Karpas-422 (cell line): ENCODE results near the gene PARS2. TPM values are rescaled to one million over a fixed set of nuclear protein-coding genes. Genes with fewer than 3 reads are reported as not detected.

ENCODE experiments used
- DNase-seq: peaks from one replicate; pipeline ENCODE4 v3.0.0-alpha.2; 2015
- H2AFZ ChIP-seq: fragments of 200-600 bp; sonication (generic); 2 replicates; pipeline ENCODE4 v1.6.1; 2014; ENCODE audit warnings: antibody characterized with exemption, low read length, mixed read lengths
- H3K27ac ChIP-seq: fragments of 200-600 bp; sonication (generic); 2 replicates; pipeline ENCODE4 v1.5.1; 2014; ENCODE audit warnings: mild to moderate bottlenecking, low read length, moderate library complexity
- H3K27me3 ChIP-seq: fragments of 200-600 bp; sonication (generic); 2 replicates; pipeline ENCODE4 v1.6.1; 2014; ENCODE audit warnings: low read length, mixed read lengths
- H3K36me3 ChIP-seq: fragments of 200-600 bp; sonication (generic); 2 replicates; pipeline ENCODE4 v1.6.1; 2014; ENCODE audit warnings: low read length, mixed read lengths; ENCODE audit not compliant: insufficient read depth
- H3K4me1 ChIP-seq: fragments of 200-600 bp; sonication (generic); 2 replicates; pipeline ENCODE4 v1.6.1; 2014; ENCODE audit warnings: mild to moderate bottlenecking, low read length, mixed read lengths
- H3K4me2 ChIP-seq: fragments of 200-600 bp; sonication (generic); 2 replicates; pipeline ENCODE4 v1.6.1; 2014; ENCODE audit warnings: low read length, low read depth, mild to moderate bottlenecking; ENCODE audit not compliant: poor library complexity, severe bottlenecking
- H3K4me3 ChIP-seq: fragments of 200-600 bp; sonication (generic); 2 replicates; pipeline ENCODE4 v1.5.1; 2014; ENCODE audit warnings: mild to moderate bottlenecking, antibody characterized with exemption, low read length, mixed read lengths
- H3K79me2 ChIP-seq: fragments of 200-600 bp; sonication (generic); 2 replicates; pipeline ENCODE4 v1.6.1; 2014; ENCODE audit warnings: mild to moderate bottlenecking, low read length, mixed read lengths
- H3K9ac ChIP-seq: fragments of 200-600 bp; sonication (generic); 2 replicates; pipeline ENCODE4 v1.6.0; 2014; ENCODE audit warnings: low read length
- H3K9me2 ChIP-seq: fragments of 200-600 bp; sonication (generic), shearing (Covaris generic); replicated peaks from 2 replicates; pipeline ENCODE4 v1.6.0; 2014; ENCODE audit warnings: mild to moderate bottlenecking, low read length, moderate library complexity; ENCODE audit not compliant: insufficient read depth
- H3K9me3 ChIP-seq: fragments of 300-700, 200-600 bp; sonication (generic); 2 replicates; pipeline ENCODE4 v1.6.1; 2014; ENCODE audit warnings: low read length, mixed read lengths
- H4K20me1 ChIP-seq: fragments of 200-600 bp; sonication (generic); 2 replicates; pipeline ENCODE4 v1.6.1; 2014; ENCODE audit warnings: mild to moderate bottlenecking, antibody characterized with exemption, low read length, low read depth; ENCODE audit not compliant: insufficient read depth
- total RNA-seq: library from RNA; depleted of rRNA; stranded (reverse); fragments of >200 nt; shearing (Covaris generic); gene quantifications from 2 replicates; pipeline ENCODE4 v1.2.3, GENCODE V29; 2014; ENCODE audit warnings: low replicate concordance

Gene PARS2
- total RNA-seq, 1 experiment from 2014 or later: 8.2 TPM

- Histone ChIP-seq H3K36me3 (no peaks in the 10 kb centered on the region), H3K4me3 (no peak overlapping the region), H3K4me1 (peaks cover 17% of the 10 kb centered on the region), H3K27ac (no peak overlapping the region), H3K4me2 (no peak overlapping the region), H3K9me3 (no peaks in the 10 kb centered on the region), H3K9me2 (no peaks in the 10 kb centered on the region), H3K9ac (no peak overlapping the region), H2AFZ (no peak overlapping the region), H3K27me3 (no peaks in the 10 kb centered on the region), H4K20me1 (no peaks in the 10 kb centered on the region), H3K79me2 (peaks cover 12% of the 10 kb centered on the region)
- peak; percentile 53 for DNase-seq
Observed at GRCh38 chr1:54768093-54768492, 3.8 kb upstream of the PARS2 start.

DNA sequence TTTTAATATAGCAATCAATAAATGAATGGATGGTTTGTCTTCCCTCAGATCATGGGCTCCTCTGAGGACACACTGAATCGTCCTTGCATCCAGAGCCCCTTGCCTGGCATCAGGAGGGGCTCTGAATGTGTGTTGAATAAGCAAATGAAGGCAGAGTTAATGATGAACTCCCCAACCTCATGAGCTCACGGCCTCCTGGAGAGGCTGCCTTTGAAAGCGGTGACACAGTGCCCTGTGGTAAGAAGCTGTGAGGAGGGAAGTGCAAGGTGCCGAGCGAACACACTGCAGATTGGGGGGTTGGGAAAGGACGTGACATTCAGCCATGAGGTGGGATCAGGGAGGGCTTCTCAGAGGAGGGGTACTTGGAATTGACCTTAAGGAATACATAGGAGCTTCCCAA lies 3.2 kb upstream of the PARS2 start:
- no peak overlapping the region for H3K9ac ChIP-seq
- no peaks in the 10 kb centered on the region for H3K9me3 ChIP-seq
- H3K27ac ChIP-seq: no peak overlapping the region
- no peak overlapping the region for H2AFZ ChIP-seq
- peaks cover 21% of the 10 kb centered on the region for H3K4me1 ChIP-seq
- H3K27me3 ChIP-seq: no peaks in the 10 kb centered on the region
- no peak for DNase-seq
- H3K4me3 ChIP-seq: no peak overlapping the region
- peaks cover 17% of the 10 kb centered on the region for H3K79me2 ChIP-seq
- no peaks in the 10 kb centered on the region for H4K20me1 ChIP-seq
- no peaks in the 10 kb centered on the region for H3K36me3 ChIP-seq
- H3K9me2 ChIP-seq: no peaks in the 10 kb centered on the region
- H3K4me2 ChIP-seq: no peak overlapping the region

GRCh38 chr1:54766726-54767125 lies 2.4 kb upstream of the PARS2 start:
- Histone ChIP-seq H3K36me3 (no peaks in the 10 kb centered on the region), H3K27ac (no peak overlapping the region), H3K9ac (no peak overlapping the region), H3K79me2 (peaks cover 22% of the 10 kb centered on the region), H4K20me1 (no peaks in the 10 kb centered on the region), H3K9me2 (no peaks in the 10 kb centered on the region), H3K4me2 (no peak overlapping the region), H3K4me3 (no peak overlapping the region), H3K27me3 (no peaks in the 10 kb centered on the region), H3K4me1 (peaks cover 21% of the 10 kb centered on the region), H3K9me3 (no peaks in the 10 kb centered on the region), H2AFZ (no peak overlapping the region)
- no peak for DNase-seq

GRCh38 chr1:54764922-54765561 lies 719 bp upstream of the PARS2 start:
- Histone ChIP-seq H3K4me1 (peaks cover 30% of the 10 kb centered on the region), H2AFZ (peak overlapping the region; percentile 91), H3K27me3 (no peaks in the 10 kb centered on the region), H3K4me2 (peak overlapping the region; percentile 91), H3K79me2 (peaks cover 29% of the 10 kb centered on the region), H3K9me2 (no peaks in the 10 kb centered on the region), H3K4me3 (peak overlapping the region; percentile 73), H3K9me3 (no peaks in the 10 kb centered on the region), H3K27ac (no peak overlapping the region; the same call in 1 of the 2 replicates), H3K9ac (peak overlapping the region; percentile 65), H4K20me1 (no peaks in the 10 kb centered on the region), H3K36me3 (no peaks in the 10 kb centered on the region)
- DNase-seq: no peak

DNA sequence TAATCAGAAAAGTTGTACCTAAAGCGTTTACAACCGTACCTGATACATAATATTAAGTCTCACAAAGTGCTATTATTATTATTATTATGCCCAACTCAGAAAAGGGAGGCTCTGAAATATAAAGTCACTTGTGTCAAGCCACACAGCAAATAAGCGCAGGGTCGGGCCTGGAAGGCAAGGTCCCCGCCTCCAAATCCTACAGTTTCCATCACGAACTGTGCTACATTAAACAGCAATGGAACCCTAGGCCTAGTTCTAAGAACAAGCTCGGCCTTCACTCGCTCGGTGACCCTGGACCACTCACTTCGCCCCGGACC lies 549 bp downstream of the PARS2 start:
- Histone ChIP-seq H3K27ac (no peak overlapping the region), H3K4me3 (peak overlapping the region; percentile 85)

GRCh38 chr1:54758678-54759348 lies 5.5 kb downstream of the PARS2 start:
- no peak overlapping the region for H3K9ac ChIP-seq
- H4K20me1 ChIP-seq: no peaks in the 10 kb centered on the region
- H3K4me3 ChIP-seq: no peak overlapping the region
- peaks cover 21% of the 10 kb centered on the region for H3K4me1 ChIP-seq
- H3K27ac ChIP-seq: no peak overlapping the region
- no peak for DNase-seq
- peaks cover 25% of the 10 kb centered on the region for H3K79me2 ChIP-seq
- no peaks in the 10 kb centered on the region for H3K9me2 ChIP-seq
- H2AFZ ChIP-seq: no peak overlapping the region
- H3K4me2 ChIP-seq: no peak overlapping the region
- H3K27me3 ChIP-seq: no peaks in the 10 kb centered on the region
- no peaks in the 10 kb centered on the region; the same call in 1 of the 2 replicates for H3K36me3 ChIP-seq
- H3K9me3 ChIP-seq: no peaks in the 10 kb centered on the region

More for the DNA sequence above, 549 bp downstream of the PARS2 start:
- no peaks in the 10 kb centered on the region for H3K36me3 ChIP-seq
- DNase-seq: peak; percentile 69
- H3K9me3 ChIP-seq: no peaks in the 10 kb centered on the region
- no peaks in the 10 kb centered on the region for H4K20me1 ChIP-seq
- peaks cover 29% of the 10 kb centered on the region for H3K79me2 ChIP-seq
- no peaks in the 10 kb centered on the region for H3K9me2 ChIP-seq
- H3K4me2 ChIP-seq: peak overlapping the region; percentile 93
- H3K4me1 ChIP-seq: peaks cover 33% of the 10 kb centered on the region
- peak overlapping the region; percentile 72; the same call in 1 of the 2 replicates for H2AFZ ChIP-seq
- peak overlapping the region; percentile 87 for H3K9ac ChIP-seq
- H3K27me3 ChIP-seq: no peaks in the 10 kb centered on the region

GRCh38 chr1:54757833-54758232 lies 6.5 kb downstream of the PARS2 start:
- Histone ChIP-seq H3K27me3 (no peaks in the 10 kb centered on the region), H3K79me2 (peaks cover 15% of the 10 kb centered on the region), H3K36me3 (no peaks in the 10 kb centered on the region; the same call in 1 of the 2 replicates), H2AFZ (no peak overlapping the region), H3K9me3 (no peaks in the 10 kb centered on the region), H3K9me2 (no peaks in the 10 kb centered on the region), H3K4me2 (no peak overlapping the region), H3K4me3 (no peak overlapping the region), H4K20me1 (no peaks in the 10 kb centered on the region), H3K9ac (no peak overlapping the region), H3K4me1 (peaks cover 13% of the 10 kb centered on the region), H3K27ac (no peak overlapping the region)
- no peak for DNase-seq

GRCh38 chr1:54754486-54755285 lies 9.6 kb downstream of the PARS2 start:
- H3K9ac ChIP-seq: no peak overlapping the region
- no peak overlapping the region for H3K4me2 ChIP-seq
- no peaks in the 10 kb centered on the region for H3K4me1 ChIP-seq
- H4K20me1 ChIP-seq: no peaks in the 10 kb centered on the region
- H3K79me2 ChIP-seq: no peaks in the 10 kb centered on the region
- H3K4me3 ChIP-seq: no peak overlapping the region
- no peak overlapping the region for H3K27ac ChIP-seq
- no peak for DNase-seq
- no peaks in the 10 kb centered on the region; the same call in 1 of the 2 replicates for H3K36me3 ChIP-seq
- H3K9me3 ChIP-seq: no peaks in the 10 kb centered on the region
- H3K27me3 ChIP-seq: no peaks in the 10 kb centered on the region
- H3K9me2 ChIP-seq: no peaks in the 10 kb centered on the region
- no peak overlapping the region for H2AFZ ChIP-seq
